H9 (cell line): ENCODE measurements around the gene TMEM119. TPM values are rescaled to one million over a fixed set of nuclear protein-coding genes. Genes with fewer than 3 reads are reported as not detected.
A peak's percentile ranks its signal among the peaks of the same experiment; 100 is the strongest.

Experiments
- DNase-seq: peaks from one replicate; pipeline ENCODE4 v3.0.0-alpha.2; 2017
- H2AFZ ChIP-seq: one replicate; pipeline ENCODE4 v1.6.1; 2013; ENCODE audit warnings: mild to moderate bottlenecking, low read length, control low read depth, moderate library complexity
- H2AK5ac ChIP-seq: 2 replicates; pipeline ENCODE4 v1.6.1; 2013; ENCODE audit warnings: low read length, control low read depth, mixed read lengths; ENCODE audit not compliant: insufficient read length
- H2BK120ac ChIP-seq: one replicate; pipeline ENCODE4 v1.6.1; 2013; ENCODE audit warnings: low read depth, mild to moderate bottlenecking, low read length, control low read depth, inconsistent platforms; ENCODE audit not compliant: poor library complexity, severe bottlenecking
- H2BK12ac ChIP-seq: 2 replicates; pipeline ENCODE4 v1.6.1; 2013; ENCODE audit warnings: low read length, control low read depth, mixed read lengths, low read depth; ENCODE audit not compliant: insufficient read length
- H2BK15ac ChIP-seq: 2 replicates; pipeline ENCODE4 v1.6.1; 2013; ENCODE audit warnings: low read depth, low read length, control low read depth
- H2BK20ac ChIP-seq: one replicate; pipeline ENCODE4 v1.6.1; 2013; ENCODE audit warnings: low read depth, mild to moderate bottlenecking, low read length, control low read depth, inconsistent platforms; ENCODE audit not compliant: poor library complexity, severe bottlenecking
- H2BK5ac ChIP-seq: 2 replicates; pipeline ENCODE4 v1.6.1; 2013; ENCODE audit warnings: low read length, control low read depth, mixed read lengths; ENCODE audit not compliant: insufficient read length
- H3K14ac ChIP-seq: 2 replicates; pipeline ENCODE4 v1.6.1; 2013; ENCODE audit warnings: low read length, control low read depth; ENCODE audit not compliant: insufficient read depth
- H3K18ac ChIP-seq: 2 replicates; pipeline ENCODE4 v1.6.1; 2013; ENCODE audit warnings: low read depth, mild to moderate bottlenecking, mixed read lengths, low read length, control low read depth; ENCODE audit not compliant: insufficient read length
- H3K23ac ChIP-seq: 2 replicates; pipeline ENCODE4 v1.6.1; 2013; ENCODE audit warnings: low read length, control low read depth, mixed read lengths, low read depth; ENCODE audit not compliant: insufficient read length
- H3K23me2 ChIP-seq: 2 replicates; pipeline ENCODE4 v1.6.1; 2013; ENCODE audit warnings: low read depth, mild to moderate bottlenecking, mixed read lengths, low read length, control low read depth; ENCODE audit not compliant: insufficient read length, poor library complexity, severe bottlenecking
- H3K27ac ChIP-seq: 2 replicates; pipeline ENCODE4 v1.5.1; 2013; ENCODE audit warnings: low read length, control low read depth, mixed read lengths, low read depth; ENCODE audit not compliant: insufficient read length
- H3K27me3 ChIP-seq: 2 replicates; pipeline ENCODE4 v1.6.1; 2013; ENCODE audit warnings: low read length, control low read depth, inconsistent platforms; ENCODE audit not compliant: insufficient read depth
- H3K4ac ChIP-seq: 2 replicates; pipeline ENCODE4 v1.6.1; 2013; ENCODE audit warnings: low read depth, mild to moderate bottlenecking, control low read depth, inconsistent platforms, low read length, moderate library complexity
- H3K4me1 ChIP-seq: 2 replicates; pipeline ENCODE4 v1.6.1; 2013; ENCODE audit warnings: low read length, control low read depth, inconsistent platforms; ENCODE audit not compliant: insufficient read depth
- H3K4me2 ChIP-seq: 2 replicates; pipeline ENCODE4 v1.6.1; 2013; ENCODE audit warnings: low read length, control low read depth, mixed read lengths; ENCODE audit not compliant: insufficient read length, insufficient read depth
- H3K56ac ChIP-seq: 2 replicates; pipeline ENCODE4 v1.6.1; 2013; ENCODE audit warnings: low read depth, mild to moderate bottlenecking, mixed read lengths, low read length, control low read depth; ENCODE audit not compliant: insufficient read length
- H3K79me1 ChIP-seq: 2 replicates; pipeline ENCODE4 v1.6.1; 2013; ENCODE audit warnings: low read depth, mild to moderate bottlenecking, moderate library complexity, low read length, control low read depth, inconsistent platforms; ENCODE audit not compliant: insufficient read depth, poor library complexity, severe bottlenecking
- H3K79me2 ChIP-seq: 2 replicates; pipeline ENCODE4 v1.6.1; 2013; ENCODE audit warnings: low read length, control low read depth, inconsistent platforms; ENCODE audit not compliant: insufficient read depth
- H3K9ac ChIP-seq: 2 replicates; pipeline ENCODE4 v1.6.1; 2013; ENCODE audit warnings: low read length, control low read depth, mixed read lengths; ENCODE audit not compliant: insufficient read length; ENCODE audit errors: extremely low read depth
- H3K9me3 ChIP-seq: one replicate; pipeline ENCODE4 v1.6.1; 2013; ENCODE audit warnings: low read depth, low read length, inconsistent platforms; ENCODE audit not compliant: control insufficient read depth
- H3T11ph ChIP-seq: one replicate; pipeline ENCODE4 v1.6.1; 2013; ENCODE audit warnings: mild to moderate bottlenecking, low read length, control low read depth, inconsistent platforms
- H4K20me1 ChIP-seq: one replicate; pipeline ENCODE4 v1.6.1; 2013; ENCODE audit not compliant: control insufficient read depth, insufficient read length, insufficient read depth
- H4K5ac ChIP-seq: 2 replicates; pipeline ENCODE4 v1.6.1; 2013; ENCODE audit warnings: low read depth, mild to moderate bottlenecking, mixed read lengths, low read length, control low read depth; ENCODE audit not compliant: insufficient read length
- H4K8ac ChIP-seq: replicated peaks from 2 replicates; pipeline ENCODE4 v1.6.1; 2013; ENCODE audit warnings: low read length, control low read depth, mixed read lengths, low read depth; ENCODE audit not compliant: insufficient read length
- H4K91ac ChIP-seq: 2 replicates; pipeline ENCODE4 v1.6.1; 2013; ENCODE audit warnings: low read depth, mild to moderate bottlenecking, moderate library complexity, mixed read lengths, low read length, control low read depth; ENCODE audit not compliant: insufficient read length
- H3K27ac Mint-ChIP-seq, 3 experiments: 2 replicates in 2 of 3; 3 replicates in 1 of 3; pipeline ENCODE4 v1.8.0; 2020 to 2021; ENCODE audit warnings: mixed read lengths in 3 of 3, mild to moderate bottlenecking in 1 of 3, moderate library complexity in 1 of 3
- H3K27me3 Mint-ChIP-seq: 2 replicates; pipeline ENCODE4 v1.8.0; 2021; ENCODE audit warnings: low read depth, mild to moderate bottlenecking, moderate library complexity, mixed read lengths
- H3K36me3 Mint-ChIP-seq, 3 experiments: 2 replicates in 2 of 3; 3 replicates in 1 of 3; pipeline ENCODE4 v1.8.0; 2020 to 2021; ENCODE audit warnings: low read depth in 3 of 3, mixed read lengths in 3 of 3; ENCODE audit not compliant: insufficient read depth in 1 of 3
- H3K4me1 Mint-ChIP-seq, 2 experiments: 2 replicates each; pipeline ENCODE4 v1.8.0; 2020; ENCODE audit warnings: mixed read lengths in 2 of 2
- H3K4me3 Mint-ChIP-seq, 2 experiments: 2 replicates in 1 of 2; 3 replicates in 1 of 2; pipeline ENCODE4 v1.8.0; 2020 to 2021; ENCODE audit warnings: mild to moderate bottlenecking in 2 of 2, mixed read lengths in 2 of 2, moderate library complexity in 1 of 2
- H3K9me3 Mint-ChIP-seq, 2 experiments: 2 replicates in 1 of 2; 3 replicates in 1 of 2; pipeline ENCODE4 v1.8.0; 2020; ENCODE audit warnings: mild to moderate bottlenecking in 2 of 2, mixed read lengths in 2 of 2, moderate library complexity in 1 of 2
- CTCF ChIP-seq: fragments of 200-600 bp; sonication (generic); conservative IDR thresholded peaks from 3 replicates; pipeline ENCODE4 v1.8.0; 2021; ENCODE audit warnings: antibody characterized with exemption, mild to moderate bottlenecking
- WGBS: extraction: QIAGEN DNeasy Blood & Tissue Kit; methylation state at CpG from one replicate; pipeline ENCODE4 v1.1.7; 2013; ENCODE audit warnings: missing lambda C conversion rate, low lambda C conversion rate, mixed read lengths; ENCODE audit not compliant: insufficient read length; ENCODE audit errors: extremely low coverage; 5-methylcytosine and 5-hydroxymethylcytosine counted together
- total RNA-seq: library from RNA; stranded (reverse); gene quantifications from 2 replicates; pipeline ENCODE4 v1.2.1, GENCODE V29; 2021

Gene TMEM119
- total RNA-seq, 1 experiment from 2014 or later, result not detected

GRCh38 chr12:108644811-108645120 is 46.9 kb upstream of the TMEM119 start:
- no peak overlapping the region for H4K8ac ChIP-seq
- H3K4me2 ChIP-seq, result no peak overlapping the region
- no peaks in the 10 kb centered on the region for H3K27me3 ChIP-seq
- no peak overlapping the region for H3K14ac ChIP-seq
- H2BK20ac ChIP-seq, result no peak overlapping the region
- H3K18ac ChIP-seq, result no peak overlapping the region
- H3K79me2 ChIP-seq, result no peaks in the 10 kb centered on the region
- no peaks in the 10 kb centered on the region for H3K79me1 ChIP-seq
- H3K23ac ChIP-seq, result no peak overlapping the region
- no peaks in the 10 kb centered on the region for H3K27me3 Mint-ChIP-seq
- no peak overlapping the region for H2BK120ac ChIP-seq
- peaks cover 24 to 31% of the 10 kb centered on the region in 2 experiments for H3K4me1 Mint-ChIP-seq
- no peak overlapping the region for H2AK5ac ChIP-seq
- WGBS, result no CpG with 5 or more reads among the region's 7 CpGs
- H2BK12ac ChIP-seq, result no peak overlapping the region
- H2AFZ ChIP-seq, result no peak overlapping the region
- no peak for TF ChIP-seq CTCF
- no peak overlapping the region for H2BK15ac ChIP-seq
- peaks cover 17 to 61% (median 39%) of the 10 kb centered on the region in 3 experiments; a peak in 6 of 7 replicates for H3K36me3 Mint-ChIP-seq
- H3K56ac ChIP-seq, result no peak overlapping the region
- 0 out of 7 replicates have a peak overlapping the region, but pooled peaks of 1 of the 3 experiments have one; percentile 25 for H3K27ac Mint-ChIP-seq
- H2BK5ac ChIP-seq, result no peak overlapping the region
- H4K5ac ChIP-seq, result no peak overlapping the region
- no peak overlapping the region for H3T11ph ChIP-seq
- no peak overlapping the region for H3K9ac ChIP-seq
- no peak overlapping the region for H4K91ac ChIP-seq
- no peaks in the 10 kb centered on the region; the same call in 1 of the 2 replicates for H3K4me1 ChIP-seq
- DNase-seq, result peak; percentile 23
- no peak overlapping the region for H3K4ac ChIP-seq
- H3K9me3 Mint-ChIP-seq, result no peaks in the 10 kb centered on the region
- H3K4me3 Mint-ChIP-seq, result no peak overlapping the region
- H3K27ac ChIP-seq, result no peak overlapping the region
- H3K9me3 ChIP-seq, result no peaks in the 10 kb centered on the region
- H4K20me1 ChIP-seq, result no peaks in the 10 kb centered on the region
- no peaks in the 10 kb centered on the region for H3K23me2 ChIP-seq
